ENCODE measurements around the gene CIAPIN1.

The CIAPIN1 gene

GRCh38 chr16:57476546-57477410, 29.6 kb upstream of the CIAPIN1 start:
- no peak for DNase-seq (ENCODE audit: low spot score)

GRCh38 chr16:57475711-57476339, 28.6 kb upstream of the CIAPIN1 start:
- DNase-seq (ENCODE audit: low spot score), result no peak

- DNase-seq (ENCODE audit: low spot score), result no peak
These were observed 27.8 kb upstream of the CIAPIN1 start for GRCh38 chr16:57474671-57475661.

DNA sequence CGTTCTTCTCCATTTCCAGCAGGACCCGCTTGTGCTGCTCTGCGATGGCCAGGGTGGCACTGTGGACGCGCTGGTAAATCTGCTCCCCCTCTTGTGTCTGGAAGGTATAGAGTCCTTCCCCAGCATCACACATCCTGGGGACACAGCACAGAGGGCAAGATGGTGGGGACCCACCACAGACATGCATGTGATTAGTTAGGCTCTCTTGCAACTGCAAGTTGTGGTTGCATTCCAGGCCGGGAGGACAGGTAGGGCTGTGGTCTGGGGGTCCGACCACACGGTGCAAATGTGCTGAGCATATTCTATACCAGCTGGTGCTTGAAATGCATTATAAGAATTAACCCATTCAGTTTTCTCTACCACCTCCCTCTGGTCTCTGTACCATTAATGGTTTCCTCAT, 26.7 kb upstream of the CIAPIN1 start:
- DNase-seq (ENCODE audit: low spot score), result no peak

GRCh38 chr16:57473176-57473840, 26.1 kb upstream of the CIAPIN1 start:
- no peak for DNase-seq (ENCODE audit: low spot score)

DNA sequence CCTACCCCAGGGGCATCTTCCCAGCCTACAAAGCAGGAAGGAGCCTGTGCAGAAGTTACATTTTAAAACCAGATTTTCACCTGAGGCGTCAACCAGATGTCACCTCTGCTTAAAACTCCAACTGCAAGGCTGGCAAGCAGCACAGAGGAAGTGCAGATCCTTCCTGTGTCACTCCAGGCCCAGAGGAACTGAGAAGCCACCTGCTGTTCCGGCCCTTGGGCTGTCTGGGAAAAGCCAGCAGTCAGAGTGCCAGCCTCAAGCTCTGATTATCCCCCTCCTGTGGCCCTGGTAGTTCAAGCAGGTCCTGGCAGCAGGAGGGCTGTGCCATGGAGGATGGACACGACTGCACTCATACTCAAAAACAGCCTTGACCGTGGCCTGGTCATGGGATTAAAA, 25.5 kb upstream of the CIAPIN1 start:
- no peak for DNase-seq (ENCODE audit: low spot score)

DNA sequence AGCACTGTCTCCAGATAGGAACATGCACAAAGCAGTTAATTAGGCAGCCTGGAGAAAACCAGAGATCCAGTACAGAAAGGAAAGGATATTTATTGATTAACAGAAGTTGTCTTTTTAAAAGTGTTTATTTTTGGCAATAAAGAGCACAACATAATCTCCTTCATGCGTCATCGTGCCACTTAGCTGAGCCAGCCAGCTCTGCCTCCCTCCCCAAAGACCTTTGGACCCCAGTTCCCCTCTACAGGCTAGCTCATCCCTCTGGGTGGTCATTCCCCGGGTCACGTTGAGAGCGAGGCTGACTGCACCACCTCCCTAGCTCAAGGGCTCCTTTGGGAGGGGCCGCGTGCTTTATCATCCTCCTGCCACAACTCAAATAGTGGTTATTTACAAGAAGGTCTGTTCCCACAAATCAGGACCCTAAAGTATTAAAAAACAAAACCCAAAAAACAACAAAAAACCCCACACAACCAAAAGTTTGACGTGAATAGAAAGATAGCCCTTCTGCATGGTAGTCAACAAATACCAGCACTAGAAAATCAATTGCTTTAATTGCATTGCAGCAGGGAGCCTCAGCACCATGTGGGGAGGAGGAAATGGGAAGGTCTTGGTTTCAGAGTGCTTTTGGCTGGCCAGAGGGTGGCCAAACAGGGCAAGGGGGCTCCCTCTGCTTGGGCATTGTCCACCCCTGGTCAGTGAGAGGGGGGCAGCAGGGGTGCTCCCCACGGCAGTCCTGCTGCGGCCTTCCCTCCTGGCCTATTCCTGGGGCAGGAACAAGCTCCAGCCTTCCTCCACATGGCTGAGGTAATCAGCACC, 24.9 kb upstream of the CIAPIN1 start:
- peak; percentile 92 for DNase-seq (ENCODE audit: low spot score)

DNA sequence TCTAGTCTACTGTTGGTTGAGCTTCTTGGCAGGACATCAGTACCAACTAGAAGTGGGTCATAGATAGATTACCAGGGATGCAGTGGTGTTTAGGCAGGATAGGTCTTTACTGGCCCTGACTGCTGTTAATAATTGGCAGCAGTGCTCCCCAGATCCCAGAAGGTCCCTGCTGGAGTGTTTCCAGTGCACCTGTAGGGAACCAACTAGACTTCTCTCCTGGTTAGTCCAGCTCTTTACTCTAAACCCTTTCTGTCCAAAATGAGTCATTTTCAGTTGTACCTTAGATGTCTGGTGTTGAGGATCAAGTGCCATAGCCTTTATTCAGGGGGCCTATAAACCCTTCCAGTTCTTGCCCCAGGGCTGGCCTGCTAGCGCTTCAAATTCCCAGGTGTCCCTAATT, 24.0 kb upstream of the CIAPIN1 start:
- no peak for DNase-seq (ENCODE audit: low spot score)

DNA sequence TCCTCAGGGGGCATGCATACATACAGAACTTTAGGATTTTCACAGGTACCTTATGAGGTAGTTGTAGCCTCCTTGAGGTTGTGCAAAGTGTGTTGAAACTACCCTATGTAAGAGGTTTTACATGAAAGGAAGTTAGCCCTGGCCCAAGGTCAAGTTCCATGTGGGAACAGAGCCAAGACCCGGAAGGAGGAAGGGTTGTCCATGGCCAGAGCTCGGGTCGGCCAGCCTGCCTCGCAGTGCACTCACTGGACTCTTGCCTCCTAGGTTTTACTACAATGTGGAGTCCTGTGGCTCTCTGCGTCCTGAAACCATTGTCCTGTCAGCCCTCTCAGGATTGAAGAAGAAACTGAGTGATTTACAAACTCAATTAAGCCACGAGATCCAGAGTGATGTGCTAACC, 23.5 kb upstream of the CIAPIN1 start:
- DNase-seq (ENCODE audit: low spot score), result no peak

DNA sequence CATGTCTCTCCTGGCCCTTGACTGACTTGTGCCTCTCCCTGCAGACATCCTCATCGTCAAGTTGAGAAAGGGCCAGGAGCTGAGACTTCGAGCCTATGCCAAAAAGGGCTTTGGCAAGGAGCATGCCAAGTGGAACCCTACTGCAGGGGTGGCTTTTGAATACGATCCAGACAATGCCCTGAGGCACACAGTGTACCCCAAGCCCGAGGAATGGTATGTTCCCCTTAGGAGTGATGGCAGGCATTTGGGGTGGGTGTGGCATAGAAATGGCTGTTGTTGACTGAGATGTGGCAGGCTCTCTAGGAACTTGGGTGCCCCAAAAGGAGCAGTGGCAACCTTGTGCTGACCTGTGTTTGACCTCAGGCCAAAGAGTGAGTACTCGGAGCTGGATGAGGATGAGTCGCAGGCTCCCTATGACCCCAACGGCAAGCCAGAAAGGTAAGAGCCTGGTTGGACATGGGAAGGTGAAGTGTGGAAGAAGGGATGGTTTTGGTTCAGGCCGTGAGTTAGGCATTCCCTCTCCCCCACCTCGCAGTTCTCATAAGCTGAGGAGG, 22.8 kb upstream of the CIAPIN1 start:
- DNase-seq (ENCODE audit: low spot score), result no peak

- no peak for DNase-seq (ENCODE audit: low spot score)
These were observed 21.9 kb upstream of the CIAPIN1 start for GRCh38 chr16:57469046-57469445.

DNA sequence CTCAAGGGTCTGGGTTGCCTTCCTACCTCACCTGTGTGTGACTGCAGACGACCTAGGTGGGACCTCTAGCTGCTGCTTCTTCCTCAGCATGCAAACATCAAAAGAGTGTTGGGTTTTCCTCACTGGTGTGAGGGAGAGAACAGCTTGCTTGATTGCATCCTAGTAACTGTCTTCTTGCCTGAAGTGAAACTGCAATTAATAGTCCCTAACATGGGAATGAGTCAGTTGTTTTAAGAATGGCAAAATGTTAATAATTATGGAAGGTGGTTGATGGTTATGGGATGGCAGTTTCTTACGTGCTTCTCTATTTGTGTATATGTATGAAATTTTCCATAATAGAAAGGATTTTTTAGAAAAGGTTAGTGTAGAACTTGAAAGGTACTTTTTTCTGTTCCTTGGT, 21.2 kb upstream of the CIAPIN1 start:
- no peak for DNase-seq (ENCODE audit: low spot score)

DNA sequence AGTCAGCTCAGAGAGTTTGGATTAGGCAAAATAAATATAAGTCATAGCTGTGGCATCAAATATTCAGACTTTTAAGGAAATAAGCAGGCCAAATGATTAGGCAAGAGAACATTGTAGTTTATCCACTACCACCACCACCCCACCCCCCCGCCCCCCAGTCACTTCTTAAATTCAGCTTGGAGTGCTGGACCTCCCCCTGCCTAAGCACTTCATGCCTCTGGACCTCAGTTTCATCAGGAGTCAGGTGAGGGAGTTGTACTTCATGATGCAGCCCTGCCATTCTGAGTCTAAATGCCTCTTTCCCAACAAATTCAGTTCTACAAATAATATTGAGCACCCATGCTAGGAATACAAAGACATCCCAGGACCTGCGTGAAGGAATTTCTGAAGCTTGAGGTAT, 17.3 kb upstream of the CIAPIN1 start:
- no peak for DNase-seq (ENCODE audit: low spot score)

GRCh38 chr16:57462978-57463362, 15.8 kb upstream of the CIAPIN1 start:
- DNase-seq (ENCODE audit: low spot score), result no peak

GRCh38 chr16:57462209-57462977, 15.2 kb upstream of the CIAPIN1 start, which contains the start of gene POLR2C:
Gene POLR2C (plus strand): TSS chr16:57462679. CDS start chr16:57462725, 46 bp downstream.
- DNase-seq (ENCODE audit: low spot score), result peak; percentile 62

DNA sequence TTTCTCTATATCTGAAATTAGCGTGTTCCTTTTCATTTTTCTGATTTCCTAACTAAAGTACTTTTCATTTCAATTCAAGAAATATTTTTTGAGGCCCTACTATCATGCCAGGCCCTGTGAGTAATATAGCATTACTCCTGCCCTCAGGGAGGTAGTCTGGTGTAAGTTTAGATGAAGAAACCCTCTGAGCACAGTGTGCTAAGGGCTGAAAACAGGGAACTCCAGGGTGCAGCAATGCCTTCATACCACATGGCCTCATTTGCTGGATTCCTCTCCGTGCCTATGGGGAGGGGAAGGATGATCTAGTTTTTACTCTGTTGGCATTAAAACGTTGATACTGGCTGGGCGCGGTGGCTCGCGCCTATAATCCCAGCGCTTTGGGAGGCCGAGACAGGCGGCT, 4.8 kb upstream of the CIAPIN1 start:
- no peak for DNase-seq (ENCODE audit: low spot score)

- DNase-seq (ENCODE audit: low spot score), result no peak
These were observed 527 bp downstream of the CIAPIN1 start for GRCh38 chr16:57446531-57447185.

GRCh38 chr16:57445510-57445909, 1.7 kb downstream of the CIAPIN1 start:
- DNase-seq (ENCODE audit: low spot score), result no peak

DNA sequence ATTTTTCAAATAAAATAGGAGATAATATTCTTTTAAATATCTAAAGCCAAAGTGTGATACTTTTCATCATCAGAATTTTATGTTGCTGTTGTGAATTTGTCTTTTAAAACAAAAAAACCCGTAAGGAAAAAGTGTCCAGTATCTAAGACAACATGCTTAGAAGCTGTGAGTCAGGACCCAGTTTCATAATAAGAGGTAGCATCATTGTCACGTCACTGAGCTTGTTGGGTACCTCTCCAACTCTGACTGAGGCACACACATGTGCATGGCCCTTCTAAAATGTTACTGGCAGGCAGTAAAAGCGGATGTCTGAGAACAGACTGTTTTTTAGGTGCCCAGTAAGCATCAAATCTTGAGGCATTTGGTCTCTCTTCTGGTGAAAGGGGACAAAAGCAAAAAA, 2.5 kb downstream of the CIAPIN1 start:
- DNase-seq (ENCODE audit: low spot score), result no peak

Data from HuH-7.5 (cell line).